ENCODE measurements around the gene CASP4. TPM values are rescaled to one million over a fixed set of nuclear protein-coding genes. Genes with fewer than 3 reads are reported as not detected.

CASP4 gene
- total RNA-seq, result 128 TPM

GRCh38 chr11:104968355-104968855 lies at the start of gene CASP4:
Gene CASP4 (minus strand): TSS chr11:104968574. CDS start chr11:104968525, 49 bp downstream.
- peak; percentile 18 to 76 (median 72) for DNase-seq (ENCODE audit: low read depth in 2 of 3, low spot score in 2 of 3)

DNA sequence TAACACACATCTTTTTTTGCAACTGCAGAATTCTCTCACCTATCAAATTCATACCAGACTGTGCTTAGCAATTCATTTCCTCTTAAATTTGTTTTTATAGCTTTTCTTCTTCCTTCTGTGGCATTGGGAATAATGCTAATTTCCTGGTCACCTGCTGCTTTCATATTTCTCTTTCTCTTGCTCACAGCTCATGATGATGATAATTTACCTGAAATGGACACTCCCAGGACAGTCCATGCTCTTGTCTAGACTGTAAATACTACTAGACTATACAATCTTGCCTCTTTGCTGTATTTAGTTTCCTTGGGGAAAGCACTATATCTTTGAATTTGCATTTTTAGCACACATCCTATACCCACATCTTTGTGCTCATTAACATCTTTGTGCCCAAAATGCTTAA lies 39.1 kb upstream of the CASP4 start:
- no peak for DNase-seq (ENCODE audit: low read depth in 2 of 3, low spot score in 2 of 3)

- DNase-seq (ENCODE audit: low read depth in 2 of 3, low spot score in 2 of 3), result no peak
These were observed 37.1 kb upstream of the CASP4 start for GRCh38 chr11:105005451-105005845.

DNA sequence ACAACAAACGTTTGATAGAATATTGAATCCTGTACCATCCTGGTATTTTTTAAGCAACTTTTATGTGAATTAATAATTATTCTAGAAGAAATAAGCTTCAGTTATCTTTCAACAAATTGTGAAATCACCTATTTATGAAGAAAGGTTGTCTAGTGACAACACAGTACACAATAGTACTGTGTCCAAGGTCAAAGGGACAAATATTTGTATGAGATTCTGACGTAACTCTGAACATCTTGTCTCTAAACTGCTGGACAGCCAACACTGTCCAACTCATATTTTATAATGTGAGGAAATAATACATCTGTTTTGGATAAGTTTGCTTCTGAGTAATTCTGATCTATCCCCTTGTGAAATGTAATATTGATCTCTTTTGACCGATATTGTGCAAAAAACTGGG lies 35.6 kb upstream of the CASP4 start:
- DNase-seq (ENCODE audit: low read depth in 2 of 3, low spot score in 2 of 3), result no peak

DNA sequence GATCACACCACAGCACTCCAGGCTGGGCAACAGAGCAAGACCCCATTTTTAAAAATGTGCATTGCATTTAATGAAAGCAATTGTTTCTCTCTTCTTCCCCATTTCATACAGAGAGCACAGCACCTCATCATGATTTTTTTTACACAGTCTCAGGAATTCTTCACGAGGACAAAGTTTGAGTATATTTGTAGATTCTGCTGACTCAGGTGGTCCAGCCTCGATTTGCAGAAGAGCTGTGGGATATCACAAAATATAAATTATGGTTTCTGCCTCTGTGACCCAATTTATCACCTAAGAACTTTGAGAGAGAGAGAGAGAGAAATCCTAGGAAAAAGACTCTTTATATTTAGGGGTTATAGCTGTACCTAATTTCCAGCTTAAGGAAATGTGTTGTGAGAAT lies 34.8 kb upstream of the CASP4 start:
- DNase-seq (ENCODE audit: low read depth in 2 of 3, low spot score in 2 of 3), result no peak

GRCh38 chr11:105000797-105001196 lies 32.4 kb upstream of the CASP4 start:
- DNase-seq (ENCODE audit: low read depth in 2 of 3, low spot score in 2 of 3), result peak; percentile 12 to 33 (median 17)

GRCh38 chr11:105000167-105000566 lies 31.8 kb upstream of the CASP4 start:
- DNase-seq (ENCODE audit: low read depth in 2 of 3, low spot score in 2 of 3), result peak in 1 of 3 donors; percentile 25

GRCh38 chr11:104999721-105000120 lies 31.3 kb upstream of the CASP4 start:
- no peak for DNase-seq (ENCODE audit: low read depth in 2 of 3, low spot score in 2 of 3)

DNA sequence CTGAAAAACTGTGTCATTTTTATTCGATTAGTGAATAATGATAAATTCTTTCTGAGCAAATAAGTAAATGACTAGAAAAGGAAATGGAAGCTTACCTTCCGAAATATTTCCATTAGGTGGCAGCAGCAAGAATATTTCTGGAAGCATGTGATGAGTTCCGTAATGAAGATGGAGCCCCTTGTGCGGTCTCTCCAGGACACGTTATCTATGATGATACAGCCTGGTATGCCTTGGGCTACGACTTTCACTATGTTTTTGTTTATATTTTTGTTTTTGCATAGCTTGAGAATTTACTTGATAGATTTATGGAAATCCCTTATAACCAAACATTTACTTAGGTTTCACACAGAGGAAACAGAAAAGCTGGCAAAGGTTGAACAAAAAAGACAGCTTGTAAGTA lies 28.9 kb upstream of the CASP4 start:
- peak in 1 of 3 donors; percentile 2 for DNase-seq (ENCODE audit: low read depth in 2 of 3, low spot score in 2 of 3)

DNA sequence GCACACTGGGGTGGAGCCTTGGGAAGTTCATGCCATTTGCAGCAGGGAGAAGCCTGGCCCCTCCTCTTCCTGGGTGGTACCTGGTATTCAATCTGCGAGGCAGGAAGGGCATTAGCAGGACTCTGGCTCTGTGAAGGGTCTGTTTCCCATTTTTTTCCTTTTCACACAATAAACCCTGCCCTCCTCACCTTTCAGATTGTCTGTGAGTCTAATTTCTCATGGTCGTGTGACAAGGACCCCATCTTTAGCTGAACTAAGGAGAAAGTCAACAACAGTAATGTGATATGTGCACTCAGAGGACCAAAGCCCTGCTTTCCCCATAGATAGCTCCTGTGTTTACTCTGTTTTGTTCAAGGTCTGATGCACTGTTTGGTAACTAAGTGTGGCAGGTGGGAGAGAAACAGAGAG lies 26.6 kb upstream of the CASP4 start:
- no peak for DNase-seq (ENCODE audit: low read depth in 2 of 3, low spot score in 2 of 3)

- no peak for DNase-seq (ENCODE audit: low read depth in 2 of 3, low spot score in 2 of 3)
These were observed 24.4 kb upstream of the CASP4 start for GRCh38 chr11:104992781-104993180.

GRCh38 chr11:104991994-104992393 lies 23.6 kb upstream of the CASP4 start:
- DNase-seq (ENCODE audit: low read depth in 2 of 3, low spot score in 2 of 3), result no peak

- no peak for DNase-seq (ENCODE audit: low read depth in 2 of 3, low spot score in 2 of 3)
These were observed 16.4 kb upstream of the CASP4 start for GRCh38 chr11:104984808-104985207.

GRCh38 chr11:104979839-104980238 lies 11.5 kb upstream of the CASP4 start:
- no peak for DNase-seq (ENCODE audit: low read depth in 2 of 3, low spot score in 2 of 3)

GRCh38 chr11:104973616-104974015 lies 5.2 kb upstream of the CASP4 start:
- no peak for DNase-seq (ENCODE audit: low read depth in 2 of 3, low spot score in 2 of 3)

DNA sequence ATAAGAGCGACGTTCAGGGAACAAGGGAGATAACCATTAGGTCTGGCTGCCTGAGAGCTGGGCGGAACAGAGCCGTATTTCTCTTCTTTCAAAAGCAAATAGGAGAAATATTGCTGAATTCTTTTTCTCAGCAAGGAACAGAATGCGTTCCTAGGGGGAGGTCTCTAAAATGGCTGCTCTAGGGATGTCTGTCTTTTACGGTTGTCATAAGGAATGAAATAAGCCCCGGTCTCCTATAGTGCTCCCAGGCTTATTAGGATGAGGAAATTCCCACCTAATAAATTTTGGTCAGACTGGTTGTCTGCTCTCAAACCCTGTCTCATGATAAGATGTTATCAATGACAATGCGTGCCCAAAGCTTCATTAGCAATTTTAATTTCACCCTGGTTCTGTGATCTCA lies 4.5 kb upstream of the CASP4 start:
- DNase-seq (ENCODE audit: low read depth in 2 of 3, low spot score in 2 of 3), result peak in 1 of 3 donors; percentile 25

- DNase-seq (ENCODE audit: low read depth in 2 of 3, low spot score in 2 of 3), result no peak
These were observed 2.4 kb upstream of the CASP4 start for GRCh38 chr11:104970756-104971155.

GRCh38 chr11:104968856-104969776 lies 742 bp upstream of the CASP4 start:
- peak in 1 of 3 donors; percentile 11 for DNase-seq (ENCODE audit: low read depth in 2 of 3, low spot score in 2 of 3)

DNA sequence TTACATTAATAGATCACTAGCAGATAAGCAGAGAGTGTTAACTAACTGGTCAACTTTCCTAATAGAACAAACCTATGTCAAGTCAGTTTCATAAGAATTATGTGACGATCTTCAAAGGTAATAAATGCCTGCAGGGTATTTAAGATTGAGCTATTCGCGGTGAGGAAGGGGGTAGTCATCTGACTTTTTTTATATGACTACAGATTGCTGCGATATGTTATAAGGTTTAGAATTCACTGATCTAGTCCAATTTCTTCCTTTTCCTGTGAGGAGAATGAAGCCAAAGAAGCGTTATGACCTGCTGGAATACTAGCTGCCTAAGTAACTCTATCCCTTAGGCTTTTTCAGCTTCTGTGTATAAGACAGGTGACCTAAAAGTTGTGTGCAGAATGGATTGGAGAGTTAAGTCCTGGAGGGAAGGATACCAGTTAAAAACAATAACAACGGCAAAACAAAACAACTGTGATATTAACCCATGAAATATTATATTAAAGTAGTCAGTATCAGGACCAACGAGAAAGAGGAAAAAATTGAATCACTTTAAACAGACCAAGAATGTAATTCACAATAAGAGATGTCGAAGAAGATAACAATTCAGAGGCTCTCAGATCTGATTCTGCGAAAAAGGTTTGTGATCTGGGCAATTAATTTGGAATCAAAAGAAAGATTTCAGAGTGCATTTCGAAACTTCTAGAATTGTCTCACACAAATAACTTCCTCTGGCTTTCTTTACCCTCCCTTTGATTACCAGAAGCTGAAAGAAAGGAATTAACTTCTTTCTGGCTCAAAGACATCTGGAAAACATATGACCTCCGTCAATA lies 630 bp downstream of the CASP4 start:
- no peak for DNase-seq (ENCODE audit: low read depth in 2 of 3, low spot score in 2 of 3)

DNA sequence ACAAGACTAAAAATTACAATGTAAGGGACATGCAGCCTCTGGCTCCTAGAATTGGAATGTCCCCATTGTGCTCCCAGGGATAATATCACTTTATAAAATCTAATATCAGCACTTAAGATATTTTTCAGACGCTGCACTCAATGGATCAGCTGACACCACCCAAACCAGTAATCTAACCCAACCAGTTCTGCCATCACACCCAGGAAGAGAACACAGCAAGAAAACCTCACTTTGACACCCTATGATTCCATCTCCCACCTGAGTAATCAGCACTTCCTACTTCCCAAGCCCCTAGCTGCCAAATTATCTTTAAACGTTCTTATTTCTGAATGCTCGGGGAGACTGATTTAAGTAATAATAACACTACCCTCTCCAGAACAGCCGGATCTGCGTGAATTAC lies 2.6 kb downstream of the CASP4 start:
- no peak for DNase-seq (ENCODE audit: low read depth in 2 of 3, low spot score in 2 of 3)

DNA sequence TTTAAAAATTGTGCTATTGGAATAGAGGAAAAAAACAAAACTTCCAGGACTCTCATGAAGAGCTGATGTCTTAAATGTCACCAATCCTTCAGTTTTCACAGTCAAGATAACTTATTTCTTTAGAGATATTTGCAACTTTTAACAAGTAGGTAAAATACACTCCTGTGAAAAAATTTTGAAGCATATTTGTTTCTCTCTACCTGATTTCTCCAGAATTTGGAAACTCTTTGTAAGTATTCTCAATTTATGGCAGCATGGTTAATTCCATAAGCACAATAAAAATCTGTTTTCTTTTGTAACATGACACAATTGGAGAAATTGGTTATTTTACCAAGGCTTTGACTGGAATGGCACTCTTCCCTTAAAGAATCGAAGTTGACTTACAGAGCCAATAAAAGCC lies 4.1 kb downstream of the CASP4 start:
- DNase-seq (ENCODE audit: low read depth in 2 of 3, low spot score in 2 of 3), result peak in 1 of 3 donors; percentile 17
